ENCODE data around the gene APOBEC3H. TPM values are rescaled to one million over a fixed set of nuclear protein-coding genes. Genes with fewer than 3 reads are reported as not detected.

Gene APOBEC3H
- total and polyA plus RNA-seq, 2 donors (not counting 3 experiments of a cell fraction or from before 2014, with no cell fraction given): not detected

DNA sequence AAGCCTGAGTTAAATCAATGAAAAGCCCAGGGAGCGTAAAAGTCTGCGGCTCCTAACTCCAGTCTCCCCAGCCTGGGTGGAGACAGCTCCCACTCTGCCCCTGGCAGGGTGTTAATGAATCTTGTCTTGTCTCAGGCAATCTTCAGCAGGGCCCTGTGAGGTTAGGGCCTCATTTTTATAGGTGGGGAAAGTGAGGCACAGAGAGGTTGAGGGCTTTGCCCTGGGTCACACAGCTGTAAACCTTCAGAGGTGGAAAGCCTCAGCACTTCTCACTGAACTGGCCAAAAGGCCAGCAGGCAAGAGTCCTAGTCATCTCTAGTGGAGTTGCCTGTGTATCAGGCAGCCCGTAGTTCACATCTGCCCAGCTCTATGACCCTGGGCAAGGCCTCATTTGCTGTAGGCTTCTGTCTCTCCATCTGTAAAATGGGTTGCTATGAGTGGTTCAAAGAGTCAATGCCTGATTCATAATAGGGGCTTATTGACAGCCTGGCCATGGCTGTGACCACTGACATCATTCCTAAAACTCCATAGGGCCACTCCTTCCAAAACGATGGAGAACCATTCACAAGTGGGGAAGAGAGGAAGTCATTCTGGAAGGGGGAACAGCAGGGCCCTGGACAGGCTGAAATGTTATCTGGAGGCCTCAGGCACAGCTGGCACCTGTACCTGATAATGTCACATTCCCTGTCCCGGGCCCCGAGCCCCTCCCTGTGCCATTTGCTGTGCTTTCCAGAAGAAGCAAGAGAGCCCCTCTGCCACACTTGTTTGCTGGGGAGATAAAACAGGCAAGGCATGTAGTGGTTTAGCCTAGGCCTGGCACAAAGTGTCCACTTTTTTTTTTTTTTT is 49.4 kb downstream of the APOBEC3H start:
- TF ChIP-seq FOS (IDR thresholded peaks at IDR 0.05; ENCODE audit: borderline replicate concordance, insufficient read depth, low read length) (no peak), POLR2A (IDR thresholded peaks at IDR 0.05; ENCODE audit: low read depth, low read length) (no peak), JUN (IDR thresholded peaks at IDR 0.05; ENCODE audit: borderline replicate concordance, insufficient read depth, insufficient read length, low read depth) (no peak), GATA2 (IDR thresholded peaks at IDR 0.05; ENCODE audit: insufficient read depth, insufficient read length, low read depth, low read length) (no peak), MAX (IDR thresholded peaks at IDR 0.05; ENCODE audit: insufficient read depth, insufficient read length) (no peak), MYC (IDR thresholded peaks at IDR 0.05; ENCODE audit: low read depth, low read length) (no peak), EZH2 (IDR thresholded peaks at IDR 0.05; ENCODE audit: borderline replicate concordance, low read depth, low read length, severe bottlenecking) (no peak), POLR2AphosphoS5 (IDR thresholded peaks at IDR 0.05; ENCODE audit: insufficient read depth, low read depth, low read length) (no peak)
- TF ChIP-seq, protein P1, sequence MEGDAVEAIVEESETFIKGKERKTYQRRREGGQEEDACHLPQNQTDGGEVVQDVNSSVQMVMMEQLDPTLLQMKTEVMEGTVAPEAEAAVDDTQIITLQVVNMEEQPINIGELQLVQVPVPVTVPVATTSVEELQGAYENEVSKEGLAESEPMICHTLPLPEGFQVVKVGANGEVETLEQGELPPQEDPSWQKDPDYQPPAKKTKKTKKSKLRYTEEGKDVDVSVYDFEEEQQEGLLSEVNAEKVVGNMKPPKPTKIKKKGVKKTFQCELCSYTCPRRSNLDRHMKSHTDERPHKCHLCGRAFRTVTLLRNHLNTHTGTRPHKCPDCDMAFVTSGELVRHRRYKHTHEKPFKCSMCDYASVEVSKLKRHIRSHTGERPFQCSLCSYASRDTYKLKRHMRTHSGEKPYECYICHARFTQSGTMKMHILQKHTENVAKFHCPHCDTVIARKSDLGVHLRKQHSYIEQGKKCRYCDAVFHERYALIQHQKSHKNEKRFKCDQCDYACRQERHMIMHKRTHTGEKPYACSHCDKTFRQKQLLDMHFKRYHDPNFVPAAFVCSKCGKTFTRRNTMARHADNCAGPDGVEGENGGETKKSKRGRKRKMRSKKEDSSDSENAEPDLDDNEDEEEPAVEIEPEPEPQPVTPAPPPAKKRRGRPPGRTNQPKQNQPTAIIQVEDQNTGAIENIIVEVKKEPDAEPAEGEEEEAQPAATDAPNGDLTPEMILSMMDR (IDR thresholded peaks at IDR 0.05; ENCODE audit: extremely low read depth in 1 of 2, insufficient read depth in 1 of 2, low read depth in 1 of 2, low read length in 2 of 2): no peak
- Histone ChIP-seq H2AFZ (ENCODE audit: low read depth, low read length) (peak overlapping the region; percentile 64), H3K4me2 (ENCODE audit: insufficient read depth, low read length) (peak overlapping the region; percentile 14), H3K27ac (ENCODE audit: insufficient read depth, low read depth, low read length) (no peak overlapping the region), H3K36me3 (ENCODE audit: control insufficient read depth in 2 of 2, extremely low read depth in 1 of 2, insufficient read depth in 2 of 2, low read length in 2 of 2) (no peaks in the 10 kb centered on the region), H3K27me3 (ENCODE audit: control insufficient read depth in 2 of 2, insufficient read depth in 2 of 2, low read length in 2 of 2) (no peaks in the 10 kb centered on the region), H3K9ac (replicated peaks; ENCODE audit: extremely low read depth, insufficient read depth, low read length) (peak overlapping the region; percentile 5), H3K9me3 (replicated peaks; ENCODE audit: control insufficient read depth, insufficient read depth, low read length) (no peaks in the 10 kb centered on the region), H3K4me3 (replicated peaks in 1 of 3; ENCODE audit: insufficient read depth in 1 of 3, low read depth in 1 of 3, low read length in 3 of 3) (no peak overlapping the region), H3K79me2 (ENCODE audit: control insufficient read depth, insufficient read depth, low read length) (no peaks in the 10 kb centered on the region), H3K4me1 (ENCODE audit: control insufficient read depth, extremely low read depth, insufficient read depth, low read length) (peaks cover 11% of the 10 kb centered on the region), H4K20me1 (replicated peaks; ENCODE audit: control insufficient read depth, extremely low read depth, insufficient read depth, low read length) (no peaks in the 10 kb centered on the region), H3K9me1 (replicated peaks; ENCODE audit: control insufficient read depth, extremely low read depth, insufficient read depth, low read length) (no peaks in the 10 kb centered on the region)
- DNase-seq (ENCODE audit: low read depth, low spot score) (no peak), FAIRE-seq (no peak)
- no TSS peak for BruUV-seq (replicated peaks)
- ChIA-PET CTCF (no interaction called here), POLR2A (no interaction called here)
- intact Hi-C loops (cut with micrococcal nuclease) (no loop called here), dilution Hi-C loops (cut with MboI; ENCODE audit: extremely low pct_ligation_motif_present, low sequenced_read_pairs) (no loop called here)
